Epidermal melanocyte (primary cell): ENCODE results near the gene KRT78.

ENCODE experiments used
- DNase-seq: peaks from one replicate; pipeline ENCODE4 v3.0.0; 2011; ENCODE audit warnings: low spot score; ENCODE audit not compliant: insufficient read length

The KRT78 gene

GRCh38 chr12:52838609-52839435 lies 10.0 kb downstream of the KRT78 start:
- no peak for DNase-seq

- DNase-seq = no peak
These were observed 10.8 kb downstream of the KRT78 start for GRCh38 chr12:52837781-52838608.

GRCh38 chr12:52837413-52837741 lies 11.4 kb downstream of the KRT78 start:
- no peak for DNase-seq

GRCh38 chr12:52836491-52837412 lies 12.0 kb downstream of the KRT78 start:
- no peak for DNase-seq

- DNase-seq = no peak
These were observed 12.7 kb downstream of the KRT78 start for GRCh38 chr12:52836042-52836466.

- DNase-seq = no peak
These were observed 13.3 kb downstream of the KRT78 start for GRCh38 chr12:52835271-52836041.

- no peak for DNase-seq
These were observed 14.1 kb downstream of the KRT78 start for GRCh38 chr12:52834727-52835001.

GRCh38 chr12:52833922-52834726 lies 14.7 kb downstream of the KRT78 start, which contains the start of gene KRT79:
KRT79 (minus strand) TSS chr12:52834311; CDS start chr12:52834260, 51 bp downstream.
- no peak for DNase-seq

GRCh38 chr12:52832985-52833905 lies 15.5 kb downstream of the KRT78 start:
- no peak for DNase-seq

GRCh38 chr12:52832451-52832850 lies 16.3 kb downstream of the KRT78 start:
- DNase-seq = no peak

GRCh38 chr12:52831251-52831650 lies 17.5 kb downstream of the KRT78 start:
- DNase-seq = no peak

GRCh38 chr12:52829986-52830770 lies 18.6 kb downstream of the KRT78 start:
- DNase-seq = no peak

GRCh38 chr12:52828591-52829021 lies 20.2 kb downstream of the KRT78 start:
- DNase-seq = no peak

GRCh38 chr12:52828156-52828555 lies 20.6 kb downstream of the KRT78 start:
- no peak for DNase-seq

GRCh38 chr12:52827499-52828090 lies 21.2 kb downstream of the KRT78 start:
- no peak for DNase-seq

- DNase-seq = no peak
These were observed 21.9 kb downstream of the KRT78 start for GRCh38 chr12:52826611-52827498.

GRCh38 chr12:52825961-52826360 lies 22.8 kb downstream of the KRT78 start:
- no peak for DNase-seq
